CD4-positive, alpha-beta T cell treated with Interleukin-2 at 100 ng/mL for 4 hours (primary cell): ENCODE results near the gene SNX17.
A peak's percentile ranks its signal among the peaks of the same experiment; 100 is the strongest.
"Not testable (repeated sequence)": the region's sequence is repeated elsewhere in the genome, so short reads cannot be mapped to it uniquely, and the experiment has no call there.

ENCODE experiments used
- DNase-seq: peaks from one replicate; pipeline ENCODE4 v3.0.0-alpha.2; 2020; ENCODE audit warnings: low spot score

Gene SNX17

GRCh38 chr2:27398962-27399361, 28.5 kb downstream of the SNX17 start:
- no peak for DNase-seq

- no peak for DNase-seq
These were observed 30.1 kb downstream of the SNX17 start for GRCh38 chr2:27400348-27401135.

GRCh38 chr2:27407798-27408491, 37.5 kb downstream of the SNX17 start:
- DNase-seq = no peak

GRCh38 chr2:27408601-27409320, 38.3 kb downstream of the SNX17 start:
- no peak for DNase-seq

GRCh38 chr2:27409321-27410073, 39.1 kb downstream of the SNX17 start, which contains the start of gene PPM1G:
PPM1G (minus strand) TSS chr2:27409591; CDS start chr2:27409422, 169 bp downstream.
- DNase-seq = peak; percentile 95

- DNase-seq = no peak
These were observed 42.2 kb downstream of the SNX17 start for GRCh38 chr2:27412419-27413152.

GRCh38 chr2:27416151-27416550, 45.7 kb downstream of the SNX17 start:
- no peak for DNase-seq

- DNase-seq = no peak
These were observed 50.6 kb downstream of the SNX17 start for GRCh38 chr2:27420996-27421395.

GRCh38 chr2:27421660-27422250, 51.3 kb downstream of the SNX17 start:
- DNase-seq = no peak

GRCh38 chr2:27422958-27423357, 52.5 kb downstream of the SNX17 start:
- DNase-seq = no peak

GRCh38 chr2:27425039-27425438, 54.6 kb downstream of the SNX17 start:
- not testable (repeated sequence) for DNase-seq
